WTC11 (cell line): Measurements from ENCODE around the gene BUD23. TPM values are rescaled to one million over a fixed set of nuclear protein-coding genes. Genes with fewer than 3 reads are reported as not detected.
A peak's percentile ranks its signal among the peaks of the same experiment; 100 is the strongest.

Experiments used
- ATAC-seq: fragments of 200-7000 bp; cut with Tn5 transposase; 2 replicates; pipeline ENCODE4 v1.10.0; 2021; ENCODE audit warnings: mild to moderate bottlenecking, moderate library complexity
- CTCF ChIA-PET: fragments of 300-600 bp; sonication (Branson Sonifier 250); formaldehyde crosslinking; loops from one replicate; lab custom pipeline; 2021; ENCODE audit warnings: antibody characterized with exemption; lab: Charles Lee
- POLR2A ChIA-PET: fragments of 350-600 bp; sonication (Branson Sonifier 250); formaldehyde crosslinking; loops from one replicate; lab custom pipeline; 2021; ENCODE audit warnings: antibody characterized with exemption; lab: Charles Lee
- DNase-seq: peaks from one replicate; pipeline ENCODE4 v3.0.0; 2021; ENCODE audit warnings: low spot score
- H3K27ac Mint-ChIP-seq: 2 replicates; pipeline ENCODE4 v1.8.0; 2021; ENCODE audit warnings: mixed read lengths
- H3K27me3 Mint-ChIP-seq: 2 replicates; pipeline ENCODE4 v1.8.0; 2021; ENCODE audit warnings: low read depth, mild to moderate bottlenecking, moderate library complexity, mixed read lengths
- H3K36me3 Mint-ChIP-seq: 2 replicates; pipeline ENCODE4 v1.8.0; 2021; ENCODE audit warnings: mixed read lengths
- H3K4me1 Mint-ChIP-seq: 2 replicates; pipeline ENCODE4 v1.8.0; 2022; ENCODE audit warnings: mixed read lengths
- H3K4me3 Mint-ChIP-seq: 2 replicates; pipeline ENCODE4 v1.8.0; 2021; ENCODE audit warnings: mild to moderate bottlenecking, moderate library complexity, mixed read lengths
- H3K9me3 Mint-ChIP-seq: 2 replicates; pipeline ENCODE4 v1.8.0; 2021; ENCODE audit warnings: mixed read lengths
- ATF2 ChIP-seq: sonication (generic); formaldehyde crosslinking; IDR thresholded peaks from 2 replicates; pipeline ENCODE4 v1.8.1; 2022; ENCODE audit warnings: low read depth, missing genetic modification reagents, borderline replicate concordance
- ATF6 ChIP-seq: sonication (generic); formaldehyde crosslinking; IDR thresholded peaks from 2 replicates; pipeline ENCODE4 v1.8.1; 2023; ENCODE audit warnings: mild to moderate bottlenecking, missing genetic modification reagents
- CBFB ChIP-seq: sonication (generic); formaldehyde crosslinking; IDR thresholded peaks from 2 replicates; pipeline ENCODE4 v1.8.1; 2022; ENCODE audit warnings: mild to moderate bottlenecking, low read depth, missing genetic modification reagents
- CREB1 ChIP-seq: sonication (generic); formaldehyde crosslinking; IDR thresholded peaks from 2 replicates; pipeline ENCODE4 v1.8.0; 2023; ENCODE audit warnings: mild to moderate bottlenecking, missing genetic modification reagents
- ERG ChIP-seq: fragments of 250-450 bp; sonication (Bioruptor Pico); IDR thresholded peaks from 2 replicates; pipeline ENCODE4 v1.8.0; 2021; ENCODE audit warnings: mild to moderate bottlenecking
- HMGA2 ChIP-seq: fragments of 250-450 bp; sonication (Bioruptor Pico); IDR thresholded peaks from 2 replicates; pipeline ENCODE4 v1.4.0; 2021; ENCODE audit warnings: mild to moderate bottlenecking, moderate library complexity
- HMGXB4 ChIP-seq: sonication (generic); formaldehyde crosslinking; IDR thresholded peaks from 2 replicates; pipeline ENCODE4 v1.8.1; 2023; ENCODE audit warnings: mild to moderate bottlenecking, moderate library complexity, missing genetic modification reagents
- NFE2L1 ChIP-seq: sonication (generic); formaldehyde crosslinking; IDR thresholded peaks from 2 replicates; pipeline ENCODE4 v1.8.1; 2023; ENCODE audit warnings: missing genetic modification reagents
- NFYB ChIP-seq: sonication (generic); formaldehyde crosslinking; conservative IDR thresholded peaks from 2 replicates; pipeline ENCODE4 v1.8.0; 2022; ENCODE audit warnings: low read depth, missing genetic modification reagents
- NR2C2 ChIP-seq: sonication (generic); formaldehyde crosslinking; IDR thresholded peaks from 2 replicates; pipeline ENCODE4 v1.8.0; 2022; ENCODE audit warnings: mild to moderate bottlenecking, missing genetic modification reagents
- PRRX2 ChIP-seq: fragments of 250-450 bp; sonication (Bioruptor Pico); IDR thresholded peaks from 2 replicates; pipeline ENCODE4 v1.8.0; 2021; ENCODE audit warnings: mild to moderate bottlenecking
- RELA ChIP-seq: sonication (generic); formaldehyde crosslinking; IDR thresholded peaks from 2 replicates; pipeline ENCODE4 v1.8.1; 2022; ENCODE audit warnings: missing genetic modification reagents, mild to moderate bottlenecking, borderline replicate concordance
- RORB ChIP-seq: fragments of 250-450 bp; sonication (Bioruptor Pico); IDR thresholded peaks from 2 replicates; pipeline ENCODE4 v1.9.0; 2021; ENCODE audit warnings: mild to moderate bottlenecking
- TEAD1 ChIP-seq: sonication (generic); formaldehyde crosslinking; IDR thresholded peaks from 2 replicates; pipeline ENCODE4 v1.8.0; 2022; ENCODE audit warnings: mild to moderate bottlenecking, missing genetic modification reagents
- ZNF232 ChIP-seq: sonication (generic); formaldehyde crosslinking; IDR thresholded peaks from 2 replicates; pipeline ENCODE4 v1.8.0; 2022; ENCODE audit warnings: mild to moderate bottlenecking, missing genetic modification reagents
- ZNF396 ChIP-seq: fragments of 250-450 bp; sonication (Bioruptor Pico); IDR thresholded peaks from 2 replicates; pipeline ENCODE4 v1.8.0; 2021; ENCODE audit warnings: mild to moderate bottlenecking, moderate library complexity, borderline replicate concordance
- ZNF512 ChIP-seq: sonication (generic); formaldehyde crosslinking; IDR thresholded peaks from 2 replicates; pipeline ENCODE4 v1.8.1; 2022; ENCODE audit warnings: missing genetic modification reagents, borderline replicate concordance
- total RNA-seq: library from RNA; stranded (reverse); gene quantifications from 3 replicates; pipeline ENCODE4 v1.2.3, GENCODE V29; 2021

BUD23 gene
- total RNA-seq, 1 experiment from 2014 or later, result 91.9 TPM

GRCh38 chr7:73648593-73649332 lies 34.6 kb upstream of the BUD23 start:
- POLR2A ChIA-PET, result no interaction called here
- ATAC-seq, result no peak
- no peak overlapping the region for H3K27ac Mint-ChIP-seq
- peaks cover 15% of the 10 kb centered on the region for H3K4me1 Mint-ChIP-seq
- H3K36me3 Mint-ChIP-seq, result no peaks in the 10 kb centered on the region
- peaks cover 70% of the 10 kb centered on the region for H3K27me3 Mint-ChIP-seq
- no peaks in the 10 kb centered on the region for H3K9me3 Mint-ChIP-seq
- H3K4me3 Mint-ChIP-seq, result peak overlapping the region; percentile 70
- CTCF ChIA-PET, result interaction anchor here (1.5 kb wide), 1 partner anchor 42 kb away, joined by 6 read pairs; no protein-coding TSS in a partner anchor
- TF ChIP-seq PRRX2 (CRISPR knock-in tag) (no peak), ZNF512 (CRISPR knock-in tag) (peak; percentile 45; the same call in 1 of the 2 replicates), NFE2L1 (CRISPR knock-in tag) (no peak), ZNF396 (no peak), RELA (CRISPR knock-in tag) (no peak), ZNF232 (no peak), RORB (CRISPR knock-in tag) (no peak)
- DNase-seq, result no peak

- CTCF ChIA-PET, result interaction anchor here (0.6 to 1.5 kb wide), 3 partner anchors 9 to 53 kb away, joined by 3 to 6 read pairs (median 3); no protein-coding TSS in a partner anchor
- Mint-ChIP-seq H3K27ac (no peak overlapping the region), H3K9me3 (no peaks in the 10 kb centered on the region), H3K4me3 (peak overlapping the region; percentile 50), H3K27me3 (peaks cover 70% of the 10 kb centered on the region), H3K4me1 (peaks cover 15% of the 10 kb centered on the region), H3K36me3 (no peaks in the 10 kb centered on the region)
- ATAC-seq, result no peak
- POLR2A ChIA-PET, result interaction anchor here (0.6 kb wide), 1 partner anchor 198 kb away, joined by 3 read pairs; no protein-coding TSS in a partner anchor
- no peak for TF ChIP-seq CBFB
- TF ChIP-seq NFE2L1 (CRISPR knock-in tag), result no peak
- TF ChIP-seq CREB1, result no peak
- TF ChIP-seq NR2C2, result no peak
- no peak for TF ChIP-seq ATF2 (CRISPR knock-in tag)
- no peak for TF ChIP-seq HMGA2 (CRISPR knock-in tag)
- TF ChIP-seq NFYB (CRISPR knock-in tag), result no peak
- no peak for TF ChIP-seq ATF6
- TF ChIP-seq TEAD1 (CRISPR knock-in tag), result no peak
- TF ChIP-seq ZNF396, result no peak
- TF ChIP-seq ERG (CRISPR knock-in tag), result no peak
- TF ChIP-seq HMGXB4 (CRISPR knock-in tag), result no peak
- DNase-seq, result no peak
Measured at GRCh38 chr7:73649576-73649975, 33.8 kb upstream of the BUD23 start.
